ENCODE data around the gene NPHS2.
A peak's percentile ranks its signal among the peaks of the same experiment; 100 is the strongest.

Gene NPHS2

GRCh38 chr1:179587336-179587735, 11.6 kb upstream of the NPHS2 start:
- Histone ChIP-seq H3K9ac (ENCODE audit: low read length) (no peak overlapping the region), H3K79me1 (ENCODE audit: low read length) (no peaks in the 10 kb centered on the region), H3K23ac (ENCODE audit: low read length) (no peak overlapping the region), H4K5ac (ENCODE audit: low read length) (no peak overlapping the region), H3K4ac (ENCODE audit: low read depth, low read length) (no peak overlapping the region), H2BK120ac (ENCODE audit: low read depth, low read length) (no peak overlapping the region), H3K18ac (ENCODE audit: low read length) (no peak overlapping the region), H3K27ac (ENCODE audit: low read depth, low read length) (no peak overlapping the region), H3K27me3 (ENCODE audit: insufficient read depth, low read length, poor library complexity) (no peaks in the 10 kb centered on the region), H3K79me2 (ENCODE audit: control insufficient read depth, insufficient read depth, low read length) (no peaks in the 10 kb centered on the region), H3K56ac (ENCODE audit: low read length) (no peak overlapping the region), H2BK5ac (ENCODE audit: low read length) (no peak overlapping the region), H3K4me2 (ENCODE audit: low read length) (no peak overlapping the region), H4K8ac (ENCODE audit: low read depth, low read length) (no peak overlapping the region), H3K4me1 (ENCODE audit: control insufficient read depth, low read depth, low read length) (no peaks in the 10 kb centered on the region), H3K36me3 (ENCODE audit: control insufficient read depth, insufficient read depth, low read length) (no peaks in the 10 kb centered on the region), H2AK5ac (ENCODE audit: low read length) (no peak overlapping the region), H3K4me3 (ENCODE audit: low read length) (no peak overlapping the region), H2BK15ac (replicated peaks; ENCODE audit: low read depth) (no peak overlapping the region)
- no CpG with 5 or more reads among the region's 6 CpGs for WGBS (ENCODE audit: extremely low coverage, insufficient coverage, low lambda C conversion rate)
- DNase-seq, result no peak

GRCh38 chr1:179586107-179586823, 10.5 kb upstream of the NPHS2 start:
- Histone ChIP-seq H3K18ac (ENCODE audit: low read length) (no peak overlapping the region), H3K4ac (ENCODE audit: low read depth, low read length) (no peak overlapping the region), H2BK5ac (ENCODE audit: low read length) (no peak overlapping the region), H4K5ac (ENCODE audit: low read length) (no peak overlapping the region), H3K36me3 (ENCODE audit: control insufficient read depth, insufficient read depth, low read length) (no peaks in the 10 kb centered on the region), H4K8ac (ENCODE audit: low read depth, low read length) (no peak overlapping the region), H2AK5ac (ENCODE audit: low read length) (no peak overlapping the region), H3K56ac (ENCODE audit: low read length) (peak overlapping the region; percentile 34), H3K79me2 (ENCODE audit: control insufficient read depth, insufficient read depth, low read length) (no peaks in the 10 kb centered on the region), H3K79me1 (ENCODE audit: low read length) (no peaks in the 10 kb centered on the region), H3K4me2 (ENCODE audit: low read length) (peak overlapping the region; percentile 22), H2BK120ac (ENCODE audit: low read depth, low read length) (no peak overlapping the region), H3K27ac (ENCODE audit: low read depth, low read length) (no peak overlapping the region), H3K4me3 (ENCODE audit: low read length) (no peak overlapping the region), H3K4me1 (ENCODE audit: control insufficient read depth, low read depth, low read length) (no peaks in the 10 kb centered on the region), H2BK15ac (replicated peaks; ENCODE audit: low read depth) (no peak overlapping the region), H3K9ac (ENCODE audit: low read length) (peak overlapping the region; percentile 38), H3K27me3 (ENCODE audit: insufficient read depth, low read length, poor library complexity) (no peaks in the 10 kb centered on the region), H3K23ac (ENCODE audit: low read length) (no peak overlapping the region)
- WGBS (ENCODE audit: extremely low coverage, insufficient coverage, low lambda C conversion rate), result no CpG with 5 or more reads among the region's 60 CpGs
- peak; percentile 87 for DNase-seq

GRCh38 chr1:179583771-179584320, 8.1 kb upstream of the NPHS2 start:
- Histone ChIP-seq H3K9ac (ENCODE audit: low read length) (no peak overlapping the region), H3K4me2 (ENCODE audit: low read length) (no peak overlapping the region), H4K8ac (ENCODE audit: low read depth, low read length) (no peak overlapping the region), H3K4me3 (ENCODE audit: low read length) (no peak overlapping the region), H2BK15ac (replicated peaks; ENCODE audit: low read depth) (no peak overlapping the region), H3K79me2 (ENCODE audit: control insufficient read depth, insufficient read depth, low read length) (no peaks in the 10 kb centered on the region), H2BK120ac (ENCODE audit: low read depth, low read length) (no peak overlapping the region), H3K4me1 (ENCODE audit: control insufficient read depth, low read depth, low read length) (no peaks in the 10 kb centered on the region), H2AK5ac (ENCODE audit: low read length) (no peak overlapping the region), H3K27ac (ENCODE audit: low read depth, low read length) (no peak overlapping the region), H3K36me3 (ENCODE audit: control insufficient read depth, insufficient read depth, low read length) (no peaks in the 10 kb centered on the region), H3K23ac (ENCODE audit: low read length) (no peak overlapping the region), H3K56ac (ENCODE audit: low read length) (no peak overlapping the region), H3K27me3 (ENCODE audit: insufficient read depth, low read length, poor library complexity) (no peaks in the 10 kb centered on the region), H4K5ac (ENCODE audit: low read length) (no peak overlapping the region), H2BK5ac (ENCODE audit: low read length) (no peak overlapping the region), H3K4ac (ENCODE audit: low read depth, low read length) (no peak overlapping the region), H3K18ac (ENCODE audit: low read length) (no peak overlapping the region), H3K79me1 (ENCODE audit: low read length) (no peaks in the 10 kb centered on the region)
- WGBS (ENCODE audit: extremely low coverage, insufficient coverage, low lambda C conversion rate), result no CpG with 5 or more reads among the region's 5 CpGs
- DNase-seq, result no peak

- Histone ChIP-seq H3K18ac (ENCODE audit: low read length) (no peak overlapping the region), H3K79me1 (ENCODE audit: low read length) (no peaks in the 10 kb centered on the region), H2BK120ac (ENCODE audit: low read depth, low read length) (no peak overlapping the region), H3K27ac (ENCODE audit: low read depth, low read length) (no peak overlapping the region), H3K23ac (ENCODE audit: low read length) (no peak overlapping the region), H2BK15ac (replicated peaks; ENCODE audit: low read depth) (no peak overlapping the region), H3K4me1 (ENCODE audit: control insufficient read depth, low read depth, low read length) (no peaks in the 10 kb centered on the region), H4K8ac (ENCODE audit: low read depth, low read length) (no peak overlapping the region), H3K79me2 (ENCODE audit: control insufficient read depth, insufficient read depth, low read length) (no peaks in the 10 kb centered on the region), H3K27me3 (ENCODE audit: insufficient read depth, low read length, poor library complexity) (peaks cover 19% of the 10 kb centered on the region), H3K4me2 (ENCODE audit: low read length) (no peak overlapping the region), H3K4me3 (ENCODE audit: low read length) (no peak overlapping the region), H2BK5ac (ENCODE audit: low read length) (no peak overlapping the region), H4K5ac (ENCODE audit: low read length) (no peak overlapping the region), H2AK5ac (ENCODE audit: low read length) (no peak overlapping the region), H3K9ac (ENCODE audit: low read length) (no peak overlapping the region), H3K4ac (ENCODE audit: low read depth, low read length) (no peak overlapping the region), H3K56ac (ENCODE audit: low read length) (no peak overlapping the region), H3K36me3 (ENCODE audit: control insufficient read depth, insufficient read depth, low read length) (no peaks in the 10 kb centered on the region)
- no peak for DNase-seq
- WGBS (ENCODE audit: extremely low coverage, insufficient coverage, low lambda C conversion rate), result no CpG with 5 or more reads among the region's 5 CpGs
Observed at GRCh38 chr1:179576509-179576908, 761 bp upstream of the NPHS2 start.

GRCh38 chr1:179558078-179558477, 17.7 kb downstream of the NPHS2 start:
- no peaks in the 10 kb centered on the region for H3K79me1 ChIP-seq (ENCODE audit: low read length)
- no peak overlapping the region for H3K23ac ChIP-seq (ENCODE audit: low read length)
- H4K8ac ChIP-seq (ENCODE audit: low read depth, low read length), result no peak overlapping the region
- H2BK120ac ChIP-seq (ENCODE audit: low read depth, low read length), result no peak overlapping the region
- no peak overlapping the region for H3K9ac ChIP-seq (ENCODE audit: low read length)
- H3K4ac ChIP-seq (ENCODE audit: low read depth, low read length), result no peak overlapping the region
- H3K27me3 ChIP-seq (ENCODE audit: insufficient read depth, low read length, poor library complexity), result no peaks in the 10 kb centered on the region
- no peaks in the 10 kb centered on the region for H3K4me1 ChIP-seq (ENCODE audit: control insufficient read depth, low read depth, low read length)
- no peak overlapping the region for H2AK5ac ChIP-seq (ENCODE audit: low read length)
- no peaks in the 10 kb centered on the region for H3K36me3 ChIP-seq (ENCODE audit: control insufficient read depth, insufficient read depth, low read length)
- H3K27ac ChIP-seq (ENCODE audit: low read depth, low read length), result no peak overlapping the region
- H2BK15ac ChIP-seq (replicated peaks; ENCODE audit: low read depth), result no peak overlapping the region
- H4K5ac ChIP-seq (ENCODE audit: low read length), result no peak overlapping the region
- no peak overlapping the region for H3K56ac ChIP-seq (ENCODE audit: low read length)
- no peak for DNase-seq
- WGBS (ENCODE audit: extremely low coverage, insufficient coverage, low lambda C conversion rate), result no CpG with 5 or more reads among the region's 1 CpG
- no peak overlapping the region for H3K4me3 ChIP-seq (ENCODE audit: low read length)
- no peak overlapping the region for H3K18ac ChIP-seq (ENCODE audit: low read length)
- H3K4me2 ChIP-seq (ENCODE audit: low read length), result no peak overlapping the region
- no peak overlapping the region for H2BK5ac ChIP-seq (ENCODE audit: low read length)
- H3K79me2 ChIP-seq (ENCODE audit: control insufficient read depth, insufficient read depth, low read length), result no peaks in the 10 kb centered on the region

- Histone ChIP-seq H4K5ac (ENCODE audit: low read length) (no peak overlapping the region), H2BK120ac (ENCODE audit: low read depth, low read length) (no peak overlapping the region), H3K23ac (ENCODE audit: low read length) (no peak overlapping the region), H2BK5ac (ENCODE audit: low read length) (no peak overlapping the region), H3K4me3 (ENCODE audit: low read length) (no peak overlapping the region), H3K4ac (ENCODE audit: low read depth, low read length) (no peak overlapping the region), H3K79me1 (ENCODE audit: low read length) (no peaks in the 10 kb centered on the region), H3K4me1 (ENCODE audit: control insufficient read depth, low read depth, low read length) (no peaks in the 10 kb centered on the region), H3K36me3 (ENCODE audit: control insufficient read depth, insufficient read depth, low read length) (no peaks in the 10 kb centered on the region), H3K9ac (ENCODE audit: low read length) (no peak overlapping the region), H3K27me3 (ENCODE audit: insufficient read depth, low read length, poor library complexity) (no peaks in the 10 kb centered on the region), H4K8ac (ENCODE audit: low read depth, low read length) (no peak overlapping the region), H2AK5ac (ENCODE audit: low read length) (no peak overlapping the region), H3K27ac (ENCODE audit: low read depth, low read length) (no peak overlapping the region), H3K4me2 (ENCODE audit: low read length) (no peak overlapping the region), H2BK15ac (replicated peaks; ENCODE audit: low read depth) (no peak overlapping the region), H3K18ac (ENCODE audit: low read length) (no peak overlapping the region), H3K79me2 (ENCODE audit: control insufficient read depth, insufficient read depth, low read length) (no peaks in the 10 kb centered on the region), H3K56ac (ENCODE audit: low read length) (no peak overlapping the region)
- DNase-seq, result no peak
Observed at GRCh38 chr1:179554427-179554826, 21.3 kb downstream of the NPHS2 start.

Data from mesendoderm (in vitro differentiated cells).